ENCODE results near the gene MTHFD1L.

Gene MTHFD1L

GRCh38 chr6:150993253-150993652 is 127.8 kb downstream of the MTHFD1L start:
- Mint-ChIP-seq H3K4me1 (no peaks in the 10 kb centered on the region), H3K27ac (ENCODE audit: low read depth) (no peak overlapping the region), H3K27me3 (no peaks in the 10 kb centered on the region), H3K4me3 (no peak overlapping the region), H3K9me3 (no peaks in the 10 kb centered on the region), H3K36me3 (ENCODE audit: insufficient read depth) (no peaks in the 10 kb centered on the region)
- no peak for DNase-seq (ENCODE audit: low spot score in 2 of 2)
- ATAC-seq (replicated peaks; ENCODE audit: extremely low read depth, poor library complexity, severe bottlenecking): no peak

DNA sequence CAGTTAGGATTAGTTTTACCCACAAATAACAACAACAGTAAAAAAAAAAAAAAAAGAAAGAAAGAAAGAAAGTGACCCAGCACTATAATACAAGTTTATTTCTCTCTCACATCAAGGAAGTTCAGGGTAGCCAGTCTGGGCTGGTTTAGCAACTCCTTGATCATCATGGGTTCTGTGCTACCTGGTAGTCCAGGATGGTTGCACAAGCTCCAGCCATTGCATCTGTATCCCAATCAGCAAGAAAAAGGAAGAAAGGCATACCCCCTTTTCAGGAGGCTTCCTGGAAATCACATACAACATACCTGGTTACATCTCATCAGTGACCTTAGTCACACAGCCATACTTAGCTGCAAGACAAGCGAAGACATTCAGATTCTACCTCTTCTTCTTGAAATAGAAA is 128.5 kb downstream of the MTHFD1L start:
- no peak overlapping the region for H3K27ac Mint-ChIP-seq (ENCODE audit: low read depth)

DNA sequence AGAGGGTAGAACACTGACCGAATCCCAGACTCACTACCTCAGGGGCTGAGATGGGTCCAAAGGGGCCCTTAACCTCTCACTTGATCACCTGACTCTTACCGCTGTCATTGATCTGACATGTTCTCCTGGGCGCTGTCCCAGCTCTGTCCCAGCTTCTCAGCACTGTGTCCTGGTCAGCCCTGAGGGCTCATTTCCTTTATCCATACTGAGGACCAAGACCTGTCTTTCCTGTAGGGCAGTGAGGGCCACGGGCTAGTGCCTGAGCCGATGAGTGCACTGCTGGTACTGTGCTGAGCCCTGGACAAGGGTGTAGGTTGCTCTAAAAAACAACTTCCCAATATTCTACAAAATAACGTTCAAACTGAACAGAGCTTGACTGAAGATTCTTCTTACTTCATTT is 131.5 kb downstream of the MTHFD1L start:
- Mint-ChIP-seq H3K9me3 (no peaks in the 10 kb centered on the region), H3K27ac (ENCODE audit: low read depth) (no peak overlapping the region), H3K36me3 (ENCODE audit: insufficient read depth) (no peaks in the 10 kb centered on the region), H3K4me3 (no peak overlapping the region), H3K27me3 (no peaks in the 10 kb centered on the region), H3K4me1 (no peaks in the 10 kb centered on the region)
- DNase-seq (ENCODE audit: low spot score in 2 of 2) (no peak), ATAC-seq (replicated peaks; ENCODE audit: extremely low read depth, poor library complexity, severe bottlenecking) (no peak)

More for the DNA sequence above, 128.5 kb downstream of the MTHFD1L start:
- no peak for DNase-seq (ENCODE audit: low spot score in 2 of 2)
- no peaks in the 10 kb centered on the region for H3K4me1 Mint-ChIP-seq
- no peak overlapping the region for H3K4me3 Mint-ChIP-seq
- H3K9me3 Mint-ChIP-seq: no peaks in the 10 kb centered on the region
- ATAC-seq (replicated peaks; ENCODE audit: extremely low read depth, poor library complexity, severe bottlenecking): no peak
- H3K27me3 Mint-ChIP-seq: no peaks in the 10 kb centered on the region
- H3K36me3 Mint-ChIP-seq (ENCODE audit: insufficient read depth): no peaks in the 10 kb centered on the region

- ATAC-seq (replicated peaks; ENCODE audit: extremely low read depth, poor library complexity, severe bottlenecking) (no peak), DNase-seq (ENCODE audit: low spot score in 2 of 2) (no peak)
- no peak overlapping the region for H3K27ac Mint-ChIP-seq (ENCODE audit: low read depth)
- no peaks in the 10 kb centered on the region for H3K36me3 Mint-ChIP-seq (ENCODE audit: insufficient read depth)
- no peak overlapping the region for H3K4me3 Mint-ChIP-seq
- H3K9me3 Mint-ChIP-seq: no peaks in the 10 kb centered on the region
- H3K27me3 Mint-ChIP-seq: no peaks in the 10 kb centered on the region
- no peaks in the 10 kb centered on the region for H3K4me1 Mint-ChIP-seq
These were observed 133.6 kb downstream of the MTHFD1L start for GRCh38 chr6:150999107-150999506.

DNA sequence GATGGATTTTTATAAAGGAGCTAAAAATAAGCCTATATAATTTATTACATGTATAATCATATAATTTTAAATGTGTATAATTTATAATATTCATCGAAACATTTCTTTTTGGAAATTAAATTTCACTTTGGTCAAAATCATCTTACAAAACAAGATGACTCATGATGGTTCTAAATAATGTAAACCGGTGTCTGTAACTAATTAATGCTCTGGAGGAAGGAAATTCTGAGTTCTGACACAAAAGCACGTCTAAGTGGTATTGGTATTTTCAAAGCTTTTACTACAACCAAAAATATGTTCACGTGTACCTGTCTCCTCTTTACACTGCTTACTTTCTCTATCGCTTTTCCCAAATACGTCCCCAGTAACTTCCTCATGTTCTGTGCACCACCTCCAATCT is 134.1 kb downstream of the MTHFD1L start:
- no peak overlapping the region for H3K4me3 Mint-ChIP-seq
- no peaks in the 10 kb centered on the region for H3K36me3 Mint-ChIP-seq (ENCODE audit: insufficient read depth)
- ATAC-seq (replicated peaks; ENCODE audit: extremely low read depth, poor library complexity, severe bottlenecking) (no peak), DNase-seq (ENCODE audit: low spot score in 2 of 2) (no peak)
- peaks cover 4% of the 10 kb centered on the region for H3K4me1 Mint-ChIP-seq
- no peaks in the 10 kb centered on the region for H3K27me3 Mint-ChIP-seq
- H3K27ac Mint-ChIP-seq (ENCODE audit: low read depth): no peak overlapping the region
- no peaks in the 10 kb centered on the region for H3K9me3 Mint-ChIP-seq

- Mint-ChIP-seq H3K4me1 (peaks cover 6% of the 10 kb centered on the region), H3K27me3 (no peaks in the 10 kb centered on the region), H3K36me3 (ENCODE audit: insufficient read depth) (no peaks in the 10 kb centered on the region), H3K9me3 (no peaks in the 10 kb centered on the region), H3K27ac (ENCODE audit: low read depth) (no peak overlapping the region), H3K4me3 (no peak overlapping the region)
- ATAC-seq (replicated peaks; ENCODE audit: extremely low read depth, poor library complexity, severe bottlenecking) (no peak), DNase-seq (ENCODE audit: low spot score in 2 of 2) (no peak)
These were observed 136.0 kb downstream of the MTHFD1L start for GRCh38 chr6:151001387-151002056.

GRCh38 chr6:151002057-151002450 is 136.6 kb downstream of the MTHFD1L start:
- Mint-ChIP-seq H3K4me1 (peaks cover 6% of the 10 kb centered on the region), H3K9me3 (no peaks in the 10 kb centered on the region), H3K36me3 (ENCODE audit: insufficient read depth) (no peaks in the 10 kb centered on the region), H3K4me3 (no peak overlapping the region), H3K27me3 (no peaks in the 10 kb centered on the region), H3K27ac (ENCODE audit: low read depth) (no peak overlapping the region)
- no peak for DNase-seq (ENCODE audit: low spot score in 2 of 2)
- ATAC-seq (replicated peaks; ENCODE audit: extremely low read depth, poor library complexity, severe bottlenecking): no peak

GRCh38 chr6:151002491-151002935 is 137.0 kb downstream of the MTHFD1L start:
- H3K27ac Mint-ChIP-seq (ENCODE audit: low read depth): no peak overlapping the region
- H3K4me3 Mint-ChIP-seq: no peak overlapping the region
- no peaks in the 10 kb centered on the region for H3K36me3 Mint-ChIP-seq (ENCODE audit: insufficient read depth)
- ATAC-seq (replicated peaks; ENCODE audit: extremely low read depth, poor library complexity, severe bottlenecking): no peak
- no peaks in the 10 kb centered on the region for H3K9me3 Mint-ChIP-seq
- no peak for DNase-seq (ENCODE audit: low spot score in 2 of 2)
- peaks cover 6% of the 10 kb centered on the region for H3K4me1 Mint-ChIP-seq
- no peaks in the 10 kb centered on the region for H3K27me3 Mint-ChIP-seq

GRCh38 chr6:151004383-151005024 is 139.0 kb downstream of the MTHFD1L start:
- Mint-ChIP-seq H3K4me1 (peaks cover 6% of the 10 kb centered on the region), H3K4me3 (no peak overlapping the region), H3K27ac (ENCODE audit: low read depth) (peak overlapping the region; percentile 3), H3K27me3 (no peaks in the 10 kb centered on the region), H3K36me3 (ENCODE audit: insufficient read depth) (no peaks in the 10 kb centered on the region), H3K9me3 (no peaks in the 10 kb centered on the region)
- DNase-seq (ENCODE audit: low spot score in 2 of 2): no peak
- ATAC-seq (replicated peaks; ENCODE audit: extremely low read depth, poor library complexity, severe bottlenecking): no peak

DNA sequence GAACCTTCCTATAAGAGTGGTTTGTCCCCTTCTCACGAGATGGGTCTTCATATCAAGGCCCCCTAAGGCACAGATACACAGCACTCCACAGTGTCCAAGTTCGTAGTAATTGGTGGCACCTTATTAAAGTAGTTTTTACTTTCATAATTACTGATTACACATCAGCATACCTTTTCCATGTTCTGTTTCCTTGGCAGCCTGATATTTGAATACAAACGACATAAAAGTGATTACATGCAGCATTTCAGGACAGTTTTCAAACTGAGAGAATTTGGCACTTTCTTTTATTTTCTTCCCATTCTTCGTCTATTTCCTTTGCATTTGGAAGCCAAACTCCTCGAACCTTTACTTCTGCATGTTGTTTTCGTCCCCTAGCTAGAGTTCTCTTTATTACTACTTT is 139.7 kb downstream of the MTHFD1L start:
- Mint-ChIP-seq H3K9me3 (no peaks in the 10 kb centered on the region), H3K27ac (ENCODE audit: low read depth) (peak overlapping the region; percentile 19), H3K36me3 (ENCODE audit: insufficient read depth) (no peaks in the 10 kb centered on the region), H3K27me3 (no peaks in the 10 kb centered on the region), H3K4me1 (peaks cover 6% of the 10 kb centered on the region), H3K4me3 (no peak overlapping the region)
- no peak for ATAC-seq (replicated peaks; ENCODE audit: extremely low read depth, poor library complexity, severe bottlenecking)
- no peak for DNase-seq (ENCODE audit: low spot score in 2 of 2)

- Mint-ChIP-seq H3K9me3 (no peaks in the 10 kb centered on the region), H3K27ac (ENCODE audit: low read depth) (no peak overlapping the region), H3K27me3 (no peaks in the 10 kb centered on the region), H3K4me3 (no peak overlapping the region), H3K36me3 (ENCODE audit: insufficient read depth) (no peaks in the 10 kb centered on the region), H3K4me1 (peaks cover 6% of the 10 kb centered on the region)
- DNase-seq (ENCODE audit: low spot score in 2 of 2) (no peak), ATAC-seq (replicated peaks; ENCODE audit: extremely low read depth, poor library complexity, severe bottlenecking) (no peak)
These were observed 140.6 kb downstream of the MTHFD1L start for GRCh38 chr6:151005896-151006632.

GRCh38 chr6:151007076-151007475 is 141.6 kb downstream of the MTHFD1L start:
- DNase-seq (ENCODE audit: low spot score in 2 of 2): no peak
- no peak for ATAC-seq (replicated peaks; ENCODE audit: extremely low read depth, poor library complexity, severe bottlenecking)
- H3K4me3 Mint-ChIP-seq: no peak overlapping the region
- H3K27me3 Mint-ChIP-seq: no peaks in the 10 kb centered on the region
- H3K9me3 Mint-ChIP-seq: no peaks in the 10 kb centered on the region
- H3K36me3 Mint-ChIP-seq (ENCODE audit: insufficient read depth): no peaks in the 10 kb centered on the region
- H3K27ac Mint-ChIP-seq (ENCODE audit: low read depth): no peak overlapping the region
- peaks cover 6% of the 10 kb centered on the region for H3K4me1 Mint-ChIP-seq

DNA sequence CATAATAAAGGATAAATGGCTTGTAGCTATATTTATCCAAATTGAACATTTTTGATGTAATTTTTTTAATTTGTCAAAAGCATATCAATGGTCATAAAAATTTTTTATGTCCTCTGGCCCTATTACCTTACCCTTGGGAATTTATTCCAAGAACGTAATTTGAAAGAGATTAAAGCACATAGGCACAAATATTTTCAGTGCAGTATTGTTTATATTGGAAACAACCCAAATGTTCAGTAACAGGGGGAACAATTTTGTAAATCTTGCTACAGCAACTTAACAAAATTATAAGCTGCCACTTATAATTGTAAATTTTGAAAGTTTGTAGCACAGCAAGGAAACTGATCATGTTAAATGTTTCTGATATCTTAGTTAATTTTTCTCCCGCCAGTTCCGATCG is 142.4 kb downstream of the MTHFD1L start:
- no peaks in the 10 kb centered on the region for H3K36me3 Mint-ChIP-seq (ENCODE audit: insufficient read depth)
- DNase-seq (ENCODE audit: low spot score in 2 of 2) (no peak), ATAC-seq (replicated peaks; ENCODE audit: extremely low read depth, poor library complexity, severe bottlenecking) (no peak)
- no peak overlapping the region for H3K27ac Mint-ChIP-seq (ENCODE audit: low read depth)
- no peaks in the 10 kb centered on the region for H3K27me3 Mint-ChIP-seq
- H3K9me3 Mint-ChIP-seq: no peaks in the 10 kb centered on the region
- H3K4me3 Mint-ChIP-seq: no peak overlapping the region
- H3K4me1 Mint-ChIP-seq: peaks cover 6% of the 10 kb centered on the region
